GM23248 (cell line): ENCODE data around the gene SOD1. TPM values are rescaled to one million over a fixed set of nuclear protein-coding genes. Genes with fewer than 3 reads are reported as not detected.
A peak's percentile ranks its signal among the peaks of the same experiment; 100 is the strongest.

ENCODE experiments used
- DNase-seq: peaks from one replicate; pipeline ENCODE4 v3.0.0-alpha.2; 2015
- H2AFZ ChIP-seq: fragments of 200-600 bp; sonication (generic); 2 replicates; pipeline ENCODE4 v1.6.1; 2016; ENCODE audit warnings: antibody characterized with exemption
- H3F3A ChIP-seq: fragments of 200-600 bp; sonication (generic); 2 replicates; pipeline ENCODE4 v1.6.1; 2016; ENCODE audit warnings: mild to moderate bottlenecking, antibody characterized with exemption, mixed run types; ENCODE audit not compliant: insufficient read depth
- H3K27ac ChIP-seq: fragments of 200-600 bp; sonication (generic); 2 replicates; pipeline ENCODE4 v1.5.1; 2016; ENCODE audit warnings: mild to moderate bottlenecking
- H3K27me3 ChIP-seq: fragments of 200-600 bp; sonication (generic); replicated peaks from 2 replicates; pipeline ENCODE4 v1.6.1; 2016; ENCODE audit warnings: mild to moderate bottlenecking; ENCODE audit not compliant: insufficient read depth
- H3K36me3 ChIP-seq: fragments of 200-600 bp; sonication (generic); 2 replicates; pipeline ENCODE4 v1.6.1; 2016; ENCODE audit warnings: low read depth, mild to moderate bottlenecking
- H3K4me1 ChIP-seq: fragments of 200-600 bp; sonication (generic); 2 replicates; pipeline ENCODE4 v1.6.1; 2016; ENCODE audit warnings: mild to moderate bottlenecking; ENCODE audit not compliant: insufficient read depth
- H3K4me2 ChIP-seq: fragments of 200-600 bp; sonication (generic); one replicate; pipeline ENCODE4 v1.6.1; 2016; ENCODE audit warnings: mild to moderate bottlenecking; ENCODE audit not compliant: unreplicated experiment
- H3K4me3 ChIP-seq: fragments of 200-600 bp; sonication (generic); 2 replicates; pipeline ENCODE4 v1.5.1; 2016; ENCODE audit warnings: mild to moderate bottlenecking
- H3K79me2 ChIP-seq: fragments of 200-600 bp; sonication (generic); 2 replicates; pipeline ENCODE4 v1.6.1; 2016; ENCODE audit warnings: mild to moderate bottlenecking; ENCODE audit not compliant: insufficient read depth
- H3K9ac ChIP-seq: fragments of 200-600 bp; sonication (generic); 2 replicates; pipeline ENCODE4 v1.6.1; 2016; ENCODE audit warnings: mild to moderate bottlenecking
- H3K9me2 ChIP-seq: fragments of 200-600 bp; sonication (generic); 2 replicates; pipeline ENCODE4 v1.6.1; 2016; ENCODE audit warnings: mixed run types, mild to moderate bottlenecking, moderate library complexity; ENCODE audit not compliant: insufficient read depth
- H3K9me3 ChIP-seq: fragments of 200-600 bp; sonication (generic); one replicate; pipeline ENCODE4 v1.6.1; 2017; ENCODE audit warnings: low read depth
- H4K20me1 ChIP-seq: fragments of 200-600 bp; sonication (generic); 2 replicates; pipeline ENCODE4 v1.6.0; 2016; ENCODE audit not compliant: insufficient read depth
- EZH2 ChIP-seq: fragments of 200-600 bp; sonication (generic); IDR thresholded peaks from 2 replicates; pipeline ENCODE4 v1.6.1; 2018; ENCODE audit warnings: antibody characterized with exemption, mild to moderate bottlenecking; ENCODE audit not compliant: insufficient read depth, poor library complexity, severe bottlenecking
- EZH2phosphoT487 ChIP-seq: fragments of 200-600 bp; sonication (generic); IDR thresholded peaks from 2 replicates; pipeline ENCODE4 v1.6.1; 2018; ENCODE audit warnings: antibody characterized with exemption, moderate library complexity, mild to moderate bottlenecking, low read depth; ENCODE audit not compliant: insufficient read depth
- WGBS, 2 experiments: methylation state at CpG; one replicate each; pipeline ENCODE4 v1.1.6; 2015 to 2017; ENCODE audit warnings: low lambda C conversion rate in 2 of 2, low coverage in 1 of 2; ENCODE audit errors: missing lambda C conversion rate in 2 of 2; 5-methylcytosine and 5-hydroxymethylcytosine counted together
- in situ Hi-C: fragments of 300-500 bp; cut with MboI; formaldehyde crosslinking; loops from 2 replicates; pipeline ENCODE4 v1.15.0; 2020
- polyA plus RNA-seq: library from polyadenylated mRNA; unstranded; fragments of >200 nt; fragmentation: Nextera tagmentation; extraction: Ambion mirVana; gene quantifications from 2 replicates; pipeline ENCODE4 v1.2.1, GENCODE V29; 2016
- total RNA-seq: library from RNA; depleted of rRNA; stranded (reverse); fragments of >200 nt; shearing (Covaris generic); gene quantifications from 2 replicates; pipeline ENCODE4 v1.2.3, GENCODE V29; 2014

Gene SOD1
- total and polyA plus RNA-seq, 2 experiments from 2014 or later, result 185 to 350 TPM

DNA sequence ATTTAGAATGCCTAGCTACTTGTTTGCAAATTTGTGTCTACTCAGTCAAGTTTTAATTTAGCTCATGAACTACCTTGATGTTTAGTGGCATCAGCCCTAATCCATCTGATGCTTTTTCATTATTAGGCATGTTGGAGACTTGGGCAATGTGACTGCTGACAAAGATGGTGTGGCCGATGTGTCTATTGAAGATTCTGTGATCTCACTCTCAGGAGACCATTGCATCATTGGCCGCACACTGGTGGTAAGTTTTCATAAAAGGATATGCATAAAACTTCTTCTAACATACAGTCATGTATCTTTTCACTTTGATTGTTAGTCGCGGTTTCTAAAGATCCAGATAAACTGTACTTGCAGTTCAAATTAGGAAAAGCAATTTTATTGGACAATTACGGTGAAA, 7.6 kb downstream of the SOD1 start:
- Histone ChIP-seq H3K36me3 (peaks cover 41% of the 10 kb centered on the region), H3K4me2 (no peak overlapping the region), H4K20me1 (no peaks in the 10 kb centered on the region; the same call in 1 of the 2 replicates), H3F3A (peaks cover 45% of the 10 kb centered on the region), H3K9me2 (no peaks in the 10 kb centered on the region), H3K27ac (no peak overlapping the region), H2AFZ (no peak overlapping the region), H3K4me3 (no peak overlapping the region), H3K27me3 (no peaks in the 10 kb centered on the region), H3K9ac (no peak overlapping the region), H3K9me3 (no peaks in the 10 kb centered on the region), H3K79me2 (peaks cover 57% of the 10 kb centered on the region), H3K4me1 (peaks cover 4% of the 10 kb centered on the region; the same call in 1 of the 2 replicates)
- in situ Hi-C loops, result no loop called here
- WGBS, 2 experiments, result 95 to 98% methylated on average over 5 of the region's 5 CpGs
- DNase-seq, result no peak
- TF ChIP-seq EZH2phosphoT487 (no peak), EZH2 (no peak)

DNA sequence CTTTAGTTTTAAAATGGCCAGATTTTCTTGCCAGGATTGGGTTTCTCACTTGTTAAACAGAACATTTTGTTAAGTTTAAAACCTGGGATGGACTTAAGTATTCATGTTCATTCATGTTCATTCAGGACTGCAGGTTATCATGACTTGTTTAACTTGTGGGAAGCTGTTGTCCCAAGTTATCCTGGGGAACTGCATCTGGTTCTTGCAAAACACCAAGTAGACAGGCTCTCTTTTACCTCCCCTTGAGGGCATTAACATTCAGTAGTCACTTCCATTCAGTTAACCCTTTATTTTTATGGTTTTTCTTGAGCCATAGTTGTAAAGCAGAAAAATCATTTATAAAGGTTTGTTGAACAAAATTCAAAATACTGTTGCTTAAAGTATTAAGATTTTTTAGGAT, 8.1 kb downstream of the SOD1 start:
- in situ Hi-C loops, result no loop called here
- Histone ChIP-seq H3K9me3 (no peaks in the 10 kb centered on the region), H3F3A (peaks cover 45% of the 10 kb centered on the region), H3K36me3 (peaks cover 41% of the 10 kb centered on the region), H3K4me2 (no peak overlapping the region), H4K20me1 (no peaks in the 10 kb centered on the region), H3K4me3 (no peak overlapping the region), H3K9me2 (no peaks in the 10 kb centered on the region), H3K27ac (no peak overlapping the region), H3K4me1 (peaks cover 4% of the 10 kb centered on the region; the same call in 1 of the 2 replicates), H3K27me3 (no peaks in the 10 kb centered on the region), H3K79me2 (peaks cover 52% of the 10 kb centered on the region), H3K9ac (no peak overlapping the region), H2AFZ (no peak overlapping the region)
- no peak for TF ChIP-seq EZH2
- TF ChIP-seq EZH2phosphoT487, result no peak
- DNase-seq, result no peak

DNA sequence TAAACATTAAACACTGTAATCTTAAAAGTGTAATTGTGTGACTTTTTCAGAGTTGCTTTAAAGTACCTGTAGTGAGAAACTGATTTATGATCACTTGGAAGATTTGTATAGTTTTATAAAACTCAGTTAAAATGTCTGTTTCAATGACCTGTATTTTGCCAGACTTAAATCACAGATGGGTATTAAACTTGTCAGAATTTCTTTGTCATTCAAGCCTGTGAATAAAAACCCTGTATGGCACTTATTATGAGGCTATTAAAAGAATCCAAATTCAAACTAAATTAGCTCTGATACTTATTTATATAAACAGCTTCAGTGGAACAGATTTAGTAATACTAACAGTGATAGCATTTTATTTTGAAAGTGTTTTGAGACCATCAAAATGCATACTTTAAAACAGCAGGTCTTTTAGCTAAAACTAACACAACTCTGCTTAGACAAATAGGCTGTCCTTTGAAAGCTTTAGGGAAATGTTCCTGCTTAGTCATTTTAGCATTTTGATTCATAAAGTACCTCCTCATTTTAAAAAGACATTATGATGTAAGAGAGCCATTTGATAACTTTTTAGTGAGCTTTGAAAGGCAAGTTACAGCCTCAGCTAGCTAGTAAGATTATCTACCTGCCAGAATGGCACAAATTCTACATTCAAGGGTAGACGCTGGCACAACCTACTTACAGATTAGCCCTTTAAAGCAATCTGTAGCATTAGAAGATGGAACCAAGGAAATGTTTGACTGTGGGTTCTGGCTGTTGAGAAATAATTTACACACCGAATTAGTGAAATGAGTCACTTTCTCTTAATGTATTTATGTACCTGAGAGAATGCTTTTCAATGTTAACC, 9.4 kb downstream of the SOD1 start:
- WGBS, 2 experiments, result 69 to 79% methylated on average over 2 of the region's 2 CpGs
- no peak overlapping the region for H3K4me3 ChIP-seq

DNA sequence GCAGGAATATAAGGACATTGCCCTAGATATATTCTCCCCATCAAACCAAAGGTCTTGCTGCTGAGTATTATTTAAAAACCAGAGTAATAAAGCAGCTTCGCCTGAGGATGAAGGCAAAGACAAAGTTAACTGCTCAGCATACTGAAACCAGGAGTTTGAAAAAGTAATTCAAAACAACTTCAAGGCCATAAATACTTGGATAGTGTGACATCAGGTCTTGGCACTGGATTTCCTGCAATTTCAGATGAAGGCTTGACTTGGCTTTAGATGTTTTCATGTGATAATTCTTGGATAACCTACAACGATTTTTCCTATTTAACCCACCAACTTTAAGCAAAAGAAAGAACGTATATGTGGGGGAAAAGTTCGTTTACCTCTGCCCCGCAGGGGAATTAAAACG, 10.6 kb downstream of the SOD1 start:
- Histone ChIP-seq H3K79me2 (peaks cover 28% of the 10 kb centered on the region), H3K27me3 (no peaks in the 10 kb centered on the region), H3K4me1 (peaks cover 4% of the 10 kb centered on the region; the same call in 1 of the 2 replicates), H3K9me3 (no peaks in the 10 kb centered on the region), H3K36me3 (peaks cover 41% of the 10 kb centered on the region), H3K4me3 (no peak overlapping the region), H4K20me1 (no peaks in the 10 kb centered on the region), H3F3A (peaks cover 45% of the 10 kb centered on the region), H3K9me2 (no peaks in the 10 kb centered on the region), H3K27ac (peak overlapping the region; percentile 1; the same call in 1 of the 2 replicates), H3K9ac (no peak overlapping the region), H2AFZ (no peak overlapping the region), H3K4me2 (no peak overlapping the region)
- DNase-seq, result no peak
- 51 to 54% methylated on average over 6 of the region's 6 CpGs for WGBS, 2 experiments
- in situ Hi-C loops, result no loop called here
- TF ChIP-seq EZH2phosphoT487, result no peak
- TF ChIP-seq EZH2, result no peak

More for the DNA sequence above, 9.4 kb downstream of the SOD1 start:
- Histone ChIP-seq H3F3A (peaks cover 45% of the 10 kb centered on the region), H3K36me3 (peaks cover 41% of the 10 kb centered on the region), H3K4me2 (no peak overlapping the region), H3K9me3 (no peaks in the 10 kb centered on the region), H3K9me2 (no peaks in the 10 kb centered on the region), H4K20me1 (no peaks in the 10 kb centered on the region), H3K9ac (no peak overlapping the region), H2AFZ (no peak overlapping the region), H3K79me2 (peaks cover 40% of the 10 kb centered on the region), H3K27ac (no peak overlapping the region), H3K27me3 (no peaks in the 10 kb centered on the region), H3K4me1 (peaks cover 4% of the 10 kb centered on the region; the same call in 1 of the 2 replicates)
- TF ChIP-seq EZH2phosphoT487, result no peak
- no peak for TF ChIP-seq EZH2
- no peak for DNase-seq
- in situ Hi-C loops, result no loop called here
